HepG2 (cell line): ENCODE data around the gene LTK. TPM values are rescaled to one million over a fixed set of nuclear protein-coding genes. Genes with fewer than 3 reads are reported as not detected.

Experiments
- DMAP1 ChIP-seq: IDR thresholded peaks from 2 replicates; pipeline ENCODE4 v1.6.1; 2016
- DR1 ChIP-seq: sonication (generic); formaldehyde crosslinking; IDR thresholded peaks from 2 replicates; pipeline ENCODE4 v1.8.0; 2021; ENCODE audit warnings: mild to moderate bottlenecking, missing genetic modification reagents, inconsistent platforms
- ERF ChIP-seq: IDR thresholded peaks from 2 replicates; pipeline ENCODE4 v1.6.1; 2018; ENCODE audit warnings: missing biosample characterization, missing genetic modification reagents
- ETV6 ChIP-seq: sonication (generic); formaldehyde crosslinking; conservative IDR thresholded peaks from 2 replicates; pipeline ENCODE4 v1.4.0; 2020; ENCODE audit warnings: missing genetic modification reagents
- KDM3A ChIP-seq: IDR thresholded peaks from 2 replicates; pipeline ENCODE4 v1.6.1; 2018; ENCODE audit warnings: low read depth, missing compliant biosample characterization
- MTA3 ChIP-seq: sonication (generic); formaldehyde crosslinking; IDR thresholded peaks from 2 replicates; pipeline ENCODE4 v1.4.0; 2020; ENCODE audit warnings: missing genetic modification reagents
- RARA ChIP-seq: IDR thresholded peaks from 2 replicates; pipeline ENCODE4 v1.6.1; 2016; ENCODE audit warnings: missing genetic modification reagents, missing compliant biosample characterization
- RELA ChIP-seq: sonication (generic); formaldehyde crosslinking; IDR thresholded peaks from 2 replicates; pipeline ENCODE4 v1.4.0; 2020; ENCODE audit warnings: missing genetic modification reagents
- SAP130 ChIP-seq: IDR thresholded peaks from 2 replicates; pipeline ENCODE4 v1.6.1; 2016; ENCODE audit warnings: low read depth
- SP5 ChIP-seq: IDR thresholded peaks from 2 replicates; pipeline ENCODE4 v1.6.1; 2016; ENCODE audit warnings: low read depth, borderline replicate concordance
- ZNF547 ChIP-seq: sonication (generic); formaldehyde crosslinking; IDR thresholded peaks from 2 replicates; pipeline ENCODE4 v1.5.1; 2020; ENCODE audit warnings: mild to moderate bottlenecking, missing genetic modification reagents
- ZNF567 ChIP-seq: sonication (generic); formaldehyde crosslinking; IDR thresholded peaks from 2 replicates; pipeline ENCODE4 v1.8.1; 2023; ENCODE audit warnings: mild to moderate bottlenecking, missing genetic modification reagents, borderline replicate concordance
- ZNF768 ChIP-seq: sonication (generic); formaldehyde crosslinking; IDR thresholded peaks from 2 replicates; pipeline ENCODE4 v1.4.0; 2020; ENCODE audit warnings: missing genetic modification reagents
- polyA plus RNA-seq, 8 experiments: library from polyadenylated mRNA; depleted of rRNA in 3 of 8; stranded (reverse) in 7 of 8; unstranded in 1 of 8; fragments of >200 nt; fragmentation: Illumina TruSeq in 4 of 8; extraction: Trizol in 4 of 8; gene quantifications; 2 replicates each; pipeline versions ENCODE4 v1.2.1 to v1.2.3, GENCODE V29; 2011 to 2016; ENCODE audit warnings: low read depth in 4 of 8, missing spikeins in 1 of 8, mixed read lengths in 1 of 8; ENCODE audit not compliant: insufficient read depth in 1 of 8
- total RNA-seq, 5 experiments: library from RNA; depleted of rRNA; stranded (reverse); fragments of >200 nt; fragmentation: Illumina TruSeq; extraction: Trizol; gene quantifications; 2 replicates each; pipeline ENCODE4 v1.2.3, GENCODE V29; 2016; ENCODE audit warnings: low read depth in 1 of 5
- TF ChIP-seq, protein P1 (sequence below): sonication (generic); formaldehyde crosslinking; conservative IDR thresholded peaks from 2 replicates; pipeline ENCODE4 v1.5.0; 2020; ENCODE audit warnings: missing genetic modification reagents
- TF ChIP-seq, protein P2 (sequence below): sonication (generic); formaldehyde crosslinking; IDR thresholded peaks from 2 replicates; pipeline ENCODE4 v1.8.1; 2023; ENCODE audit warnings: mild to moderate bottlenecking, moderate library complexity, missing genetic modification reagents
- TF ChIP-seq, protein P3 (sequence below): sonication (generic); formaldehyde crosslinking; IDR thresholded peaks from 2 replicates; pipeline ENCODE4 v1.9.0; 2022; ENCODE audit warnings: low read depth, missing genetic modification reagents
- TF ChIP-seq, protein P4 (sequence below): IDR thresholded peaks from 2 replicates; pipeline ENCODE4 v1.6.1; 2016; ENCODE audit warnings: low read depth, borderline replicate concordance
- TF ChIP-seq, protein P5 (sequence below): sonication (generic); formaldehyde crosslinking; IDR thresholded peaks from 2 replicates; pipeline ENCODE4 v1.5.0; 2020; ENCODE audit warnings: mild to moderate bottlenecking, missing genetic modification reagents, borderline replicate concordance
- TF ChIP-seq, protein P6 (sequence below): IDR thresholded peaks from 2 replicates; pipeline ENCODE4 v1.6.1; 2016; ENCODE audit warnings: mild to moderate bottlenecking

LTK gene
- total and polyA plus RNA-seq, 2 of the 13 experiments (the other 11 are each of a cell fraction or from before 2014, with no cell fraction given) = 0.01 TPM; not detected in 1

DNA sequence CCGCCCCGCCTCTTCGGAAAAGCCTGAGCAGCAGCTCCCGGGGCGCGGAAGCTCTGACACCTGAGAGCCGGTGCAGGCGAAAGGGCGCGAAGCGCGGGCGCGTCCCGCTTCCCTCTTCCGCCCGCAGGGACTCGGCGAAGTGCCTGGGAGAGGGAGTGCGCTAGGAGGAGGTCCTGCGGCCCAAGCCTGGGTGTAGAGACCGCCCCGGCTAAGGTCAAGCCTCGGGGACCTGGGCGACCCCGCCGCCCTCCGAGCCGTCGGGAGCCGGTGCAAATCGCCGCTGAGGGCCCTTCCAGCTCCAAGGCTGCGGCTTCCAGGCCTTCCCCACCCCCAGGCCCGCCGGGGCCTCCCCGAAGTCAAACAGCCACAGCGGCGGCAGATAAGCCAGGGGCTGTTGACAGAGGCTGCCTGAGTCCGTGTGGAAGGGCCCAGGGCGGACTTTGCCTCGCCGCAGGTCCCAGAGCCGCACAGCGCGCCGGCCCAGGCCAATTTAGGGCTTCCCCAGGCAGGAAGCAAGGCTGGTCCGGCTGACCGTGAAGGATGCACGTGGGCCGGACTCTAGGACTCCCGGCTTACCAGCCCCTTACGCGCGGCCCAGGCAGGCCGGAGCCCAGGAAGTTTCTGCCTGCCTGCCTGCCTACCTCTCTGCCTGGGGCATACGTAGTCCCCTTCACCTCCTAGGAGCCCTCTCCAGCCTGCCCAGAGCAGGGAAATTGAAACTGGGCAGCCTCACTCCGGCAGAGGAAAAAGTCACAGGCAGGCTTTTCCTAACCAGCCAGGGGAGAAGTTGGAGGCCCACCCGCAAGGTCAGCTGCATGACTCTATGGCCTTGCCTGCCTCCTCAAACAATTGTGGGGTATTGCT is 17.7 kb downstream of the LTK start (continued):
- TF ChIP-seq, protein P1, sequence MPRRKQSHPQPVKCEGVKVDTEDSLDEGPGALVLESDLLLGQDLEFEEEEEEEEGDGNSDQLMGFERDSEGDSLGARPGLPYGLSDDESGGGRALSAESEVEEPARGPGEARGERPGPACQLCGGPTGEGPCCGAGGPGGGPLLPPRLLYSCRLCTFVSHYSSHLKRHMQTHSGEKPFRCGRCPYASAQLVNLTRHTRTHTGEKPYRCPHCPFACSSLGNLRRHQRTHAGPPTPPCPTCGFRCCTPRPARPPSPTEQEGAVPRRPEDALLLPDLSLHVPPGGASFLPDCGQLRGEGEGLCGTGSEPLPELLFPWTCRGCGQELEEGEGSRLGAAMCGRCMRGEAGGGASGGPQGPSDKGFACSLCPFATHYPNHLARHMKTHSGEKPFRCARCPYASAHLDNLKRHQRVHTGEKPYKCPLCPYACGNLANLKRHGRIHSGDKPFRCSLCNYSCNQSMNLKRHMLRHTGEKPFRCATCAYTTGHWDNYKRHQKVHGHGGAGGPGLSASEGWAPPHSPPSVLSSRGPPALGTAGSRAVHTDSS (CRISPR knock-in tag) = peak; percentile 74; the same call in 1 of the 2 replicates
- no peak; the same call in 1 of the 2 replicates for TF ChIP-seq ETV6 (CRISPR knock-in tag)
- TF ChIP-seq, protein P2, sequence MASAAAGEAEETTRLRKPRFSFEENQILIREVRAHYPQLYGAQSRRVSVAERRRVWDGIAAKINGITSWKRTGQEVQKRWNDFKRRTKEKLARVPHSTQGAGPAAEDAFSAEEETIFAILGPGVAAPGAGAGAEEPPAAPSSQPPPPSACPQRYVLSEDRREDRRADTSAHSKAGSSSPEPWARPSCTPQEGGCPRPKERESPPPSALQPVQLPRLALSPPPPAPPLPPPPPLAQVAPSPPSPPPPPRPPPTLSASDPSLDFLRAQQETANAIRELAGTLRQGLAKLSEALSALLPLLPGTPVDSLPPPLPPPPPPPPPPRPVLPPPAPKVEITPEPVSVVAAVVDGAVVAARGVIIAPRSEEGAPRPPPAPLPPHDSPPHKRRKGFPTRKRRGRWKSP (CRISPR knock-in tag) = peak; percentile 75; the same call in 1 of the 2 replicates
- peak; percentile 58 for TF ChIP-seq ERF (CRISPR knock-in tag)
- TF ChIP-seq SAP130 (CRISPR knock-in tag) = peak; percentile 92
- no peak; the same call in 1 of the 2 replicates for TF ChIP-seq SP5 (CRISPR knock-in tag)
- peak; percentile 92; the same call in 1 of the 2 replicates for TF ChIP-seq KDM3A (CRISPR knock-in tag)
- TF ChIP-seq, protein P3, sequence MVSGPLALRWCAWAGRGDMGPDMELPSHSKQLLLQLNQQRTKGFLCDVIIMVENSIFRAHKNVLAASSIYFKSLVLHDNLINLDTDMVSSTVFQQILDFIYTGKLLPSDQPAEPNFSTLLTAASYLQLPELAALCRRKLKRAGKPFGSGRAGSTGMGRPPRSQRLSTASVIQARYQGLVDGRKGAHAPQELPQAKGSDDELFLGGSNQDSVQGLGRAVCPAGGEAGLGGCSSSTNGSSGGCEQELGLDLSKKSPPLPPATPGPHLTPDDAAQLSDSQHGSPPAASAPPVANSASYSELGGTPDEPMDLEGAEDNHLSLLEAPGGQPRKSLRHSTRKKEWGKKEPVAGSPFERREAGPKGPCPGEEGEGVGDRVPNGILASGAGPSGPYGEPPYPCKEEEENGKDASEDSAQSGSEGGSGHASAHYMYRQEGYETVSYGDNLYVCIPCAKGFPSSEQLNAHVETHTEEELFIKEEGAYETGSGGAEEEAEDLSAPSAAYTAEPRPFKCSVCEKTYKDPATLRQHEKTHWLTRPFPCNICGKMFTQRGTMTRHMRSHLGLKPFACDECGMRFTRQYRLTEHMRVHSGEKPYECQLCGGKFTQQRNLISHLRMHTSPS (CRISPR knock-in tag) = peak; percentile 52; the same call in 1 of the 2 replicates
- no peak for TF ChIP-seq MTA3 (CRISPR knock-in tag)
- peak; percentile 72; the same call in 1 of the 2 replicates for TF ChIP-seq ZNF567 (CRISPR knock-in tag)
- TF ChIP-seq ZNF768 = peak; percentile 88; the same call in 1 of the 2 replicates
- TF ChIP-seq DMAP1 (CRISPR knock-in tag) = peak; percentile 79
- TF ChIP-seq, protein P4, sequence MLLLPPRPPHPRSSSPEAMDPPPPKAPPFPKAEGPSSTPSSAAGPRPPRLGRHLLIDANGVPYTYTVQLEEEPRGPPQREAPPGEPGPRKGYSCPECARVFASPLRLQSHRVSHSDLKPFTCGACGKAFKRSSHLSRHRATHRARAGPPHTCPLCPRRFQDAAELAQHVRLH (CRISPR knock-in tag) = peak; percentile 86; the same call in 1 of the 2 replicates
- TF ChIP-seq ZNF547 (CRISPR knock-in tag) = peak; percentile 80
- peak; percentile 52 for TF ChIP-seq RARA (CRISPR knock-in tag)
- TF ChIP-seq, protein P5, sequence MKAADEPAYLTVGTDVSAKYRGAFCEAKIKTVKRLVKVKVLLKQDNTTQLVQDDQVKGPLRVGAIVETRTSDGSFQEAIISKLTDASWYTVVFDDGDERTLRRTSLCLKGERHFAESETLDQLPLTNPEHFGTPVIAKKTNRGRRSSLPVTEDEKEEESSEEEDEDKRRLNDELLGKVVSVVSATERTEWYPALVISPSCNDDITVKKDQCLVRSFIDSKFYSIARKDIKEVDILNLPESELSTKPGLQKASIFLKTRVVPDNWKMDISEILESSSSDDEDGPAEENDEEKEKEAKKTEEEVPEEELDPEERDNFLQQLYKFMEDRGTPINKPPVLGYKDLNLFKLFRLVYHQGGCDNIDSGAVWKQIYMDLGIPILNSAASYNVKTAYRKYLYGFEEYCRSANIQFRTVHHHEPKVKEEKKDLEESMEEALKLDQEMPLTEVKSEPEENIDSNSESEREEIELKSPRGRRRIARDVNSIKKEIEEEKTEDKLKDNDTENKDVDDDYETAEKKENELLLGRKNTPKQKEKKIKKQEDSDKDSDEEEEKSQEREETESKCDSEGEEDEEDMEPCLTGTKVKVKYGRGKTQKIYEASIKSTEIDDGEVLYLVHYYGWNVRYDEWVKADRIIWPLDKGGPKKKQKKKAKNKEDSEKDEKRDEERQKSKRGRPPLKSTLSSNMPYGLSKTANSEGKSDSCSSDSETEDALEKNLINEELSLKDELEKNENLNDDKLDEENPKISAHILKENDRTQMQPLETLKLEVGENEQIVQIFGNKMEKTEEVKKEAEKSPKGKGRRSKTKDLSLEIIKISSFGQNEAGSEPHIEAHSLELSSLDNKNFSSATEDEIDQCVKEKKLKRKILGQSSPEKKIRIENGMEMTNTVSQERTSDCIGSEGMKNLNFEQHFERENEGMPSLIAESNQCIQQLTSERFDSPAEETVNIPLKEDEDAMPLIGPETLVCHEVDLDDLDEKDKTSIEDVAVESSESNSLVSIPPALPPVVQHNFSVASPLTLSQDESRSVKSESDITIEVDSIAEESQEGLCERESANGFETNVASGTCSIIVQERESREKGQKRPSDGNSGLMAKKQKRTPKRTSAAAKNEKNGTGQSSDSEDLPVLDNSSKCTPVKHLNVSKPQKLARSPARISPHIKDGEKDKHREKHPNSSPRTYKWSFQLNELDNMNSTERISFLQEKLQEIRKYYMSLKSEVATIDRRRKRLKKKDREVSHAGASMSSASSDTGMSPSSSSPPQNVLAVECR (CRISPR knock-in tag) = peak; percentile 93
- TF ChIP-seq RELA (CRISPR knock-in tag) = no peak
- TF ChIP-seq, protein P6, sequence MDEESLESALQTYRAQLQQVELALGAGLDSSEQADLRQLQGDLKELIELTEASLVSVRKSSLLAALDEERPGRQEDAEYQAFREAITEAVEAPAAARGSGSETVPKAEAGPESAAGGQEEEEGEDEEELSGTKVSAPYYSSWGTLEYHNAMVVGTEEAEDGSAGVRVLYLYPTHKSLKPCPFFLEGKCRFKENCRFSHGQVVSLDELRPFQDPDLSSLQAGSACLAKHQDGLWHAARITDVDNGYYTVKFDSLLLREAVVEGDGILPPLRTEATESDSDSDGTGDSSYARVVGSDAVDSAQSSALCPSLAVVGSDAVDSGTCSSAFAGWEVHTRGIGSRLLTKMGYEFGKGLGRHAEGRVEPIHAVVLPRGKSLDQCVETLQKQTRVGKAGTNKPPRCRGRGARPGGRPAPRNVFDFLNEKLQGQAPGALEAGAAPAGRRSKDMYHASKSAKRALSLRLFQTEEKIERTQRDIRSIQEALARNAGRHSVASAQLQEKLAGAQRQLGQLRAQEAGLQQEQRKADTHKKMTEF (CRISPR knock-in tag) = peak; percentile 93
- peak; percentile 77 for TF ChIP-seq DR1 (CRISPR knock-in tag)
